ENCODE results near the gene DES. TPM values are rescaled to one million over a fixed set of nuclear protein-coding genes. Genes with fewer than 3 reads are reported as not detected.

Gene DES
- total RNA-seq, 4 donors from 2014 or later = 19,008 to 28,635 (median 23,575) TPM

- no peak for ATAC-seq
- Histone ChIP-seq H3K4me1 (peaks cover 7 to 8% of the 10 kb centered on the region in 2 donors), H3K36me3 (peaks cover 0 to 79% of the 10 kb centered on the region in 2 donors), H3K4me3 (no peak overlapping the region), H3K27me3 (no peaks in the 10 kb centered on the region), H3K9me3 (no peaks in the 10 kb centered on the region), H3K27ac (peak overlapping the region in 3 of 4 donors; percentile 10 to 54 (median 39))
- TF ChIP-seq CTCF (IDR thresholded peaks at IDR 0.05 in 4 of 5, conservative IDR thresholded peaks at IDR 0.05 in 1 of 5) = no peak
- TF ChIP-seq POLR2A (IDR thresholded peaks at IDR 0.05) = no peak
- intact Hi-C loops (cut with DNase I; ENCODE audit: low total_unique reads) (no loop called here), in situ Hi-C loops (cut with MboI; ENCODE audit: low sequenced_read_pairs in 4 of 4) (no loop called here)
- DNase-seq = no peak
These were observed 47.7 kb downstream of the DES start for GRCh38 chr2:219465659-219466561.

GRCh38 chr2:219466816-219467735 is 48.9 kb downstream of the DES start:
- H3K27ac ChIP-seq = peak overlapping the region in 1 of 4 donors; percentile 54
- no peaks in the 10 kb centered on the region for H3K4me1 ChIP-seq
- H3K36me3 ChIP-seq = peaks cover 0 to 83% of the 10 kb centered on the region in 2 donors
- TF ChIP-seq CTCF (IDR thresholded peaks at IDR 0.05 in 4 of 5, conservative IDR thresholded peaks at IDR 0.05 in 1 of 5) = no peak
- H3K27me3 ChIP-seq = no peaks in the 10 kb centered on the region
- in situ Hi-C loops (cut with MboI; ENCODE audit: low sequenced_read_pairs in 4 of 4) = no loop called here
- DNase-seq = no peak
- H3K9me3 ChIP-seq = no peaks in the 10 kb centered on the region
- intact Hi-C loops (cut with DNase I; ENCODE audit: low total_unique reads) = no loop called here
- H3K4me3 ChIP-seq = no peak overlapping the region
- no peak for ATAC-seq

GRCh38 chr2:219467736-219468075 is 49.5 kb downstream of the DES start:
- Histone ChIP-seq H3K27ac (peak overlapping the region in 1 of 4 donors; percentile 31), H3K9me3 (no peaks in the 10 kb centered on the region), H3K27me3 (no peaks in the 10 kb centered on the region), H3K4me1 (no peaks in the 10 kb centered on the region), H3K36me3 (peaks cover 0 to 83% of the 10 kb centered on the region in 2 donors), H3K4me3 (no peak overlapping the region)
- intact Hi-C loops (cut with DNase I; ENCODE audit: low total_unique reads) (no loop called here), in situ Hi-C loops (cut with MboI; ENCODE audit: low sequenced_read_pairs in 4 of 4) (no loop called here)
- TF ChIP-seq POLR2A (IDR thresholded peaks at IDR 0.05) (no peak), CTCF (IDR thresholded peaks at IDR 0.05 in 4 of 5, conservative IDR thresholded peaks at IDR 0.05 in 1 of 5) (no peak)
- ATAC-seq (no peak), DNase-seq (no peak)

- H3K4me3 ChIP-seq = no peak overlapping the region
- H3K27ac ChIP-seq = peak overlapping the region in 2 of 4 donors; percentile 10 to 54
- DNase-seq (no peak), ATAC-seq (no peak)
- TF ChIP-seq CTCF (IDR thresholded peaks at IDR 0.05 in 4 of 5, conservative IDR thresholded peaks at IDR 0.05 in 1 of 5) = no peak
- no peak for TF ChIP-seq POLR2A (IDR thresholded peaks at IDR 0.05)
- H3K27me3 ChIP-seq = no peaks in the 10 kb centered on the region
- peaks cover 0 to 88% of the 10 kb centered on the region in 2 donors for H3K36me3 ChIP-seq
- no peaks in the 10 kb centered on the region for H3K9me3 ChIP-seq
- H3K4me1 ChIP-seq = no peaks in the 10 kb centered on the region
- in situ Hi-C loops (cut with MboI; ENCODE audit: low sequenced_read_pairs in 4 of 4) (no loop called here), intact Hi-C loops (cut with DNase I; ENCODE audit: low total_unique reads) (no loop called here)
These were observed 50.4 kb downstream of the DES start for GRCh38 chr2:219468410-219469185.

Measured in gastrocnemius medialis (tissue), 4 donors.